Central memory CD8-positive, alpha-beta T cell (primary cell): Measurements from ENCODE around the gene PEX7.
"Not testable (repeated sequence)": the region's sequence is repeated elsewhere in the genome, so short reads cannot be mapped to it uniquely, and the experiment has no call there.

Source experiments
- ATAC-seq: fragments of 150-1000 bp; cut with Tn5 transposase; replicated peaks from 2 replicates; pipeline ENCODE4 v1.10.0; 2022; ENCODE audit warnings: mild to moderate bottlenecking, moderate FRiP score, moderate number of reproducible peaks; ENCODE audit not compliant: poor library complexity, severe bottlenecking; ENCODE audit errors: extremely low read depth
- DNase-seq, 2 donors: peaks; one replicate each; pipeline ENCODE4 v3.0.0; 2021; ENCODE audit warnings: low spot score in 2 of 2
- H3K27ac Mint-ChIP-seq: one replicate; pipeline ENCODE4 v1.8.0; 2022; ENCODE audit warnings: low read depth, mild to moderate bottlenecking, moderate library complexity, mixed read lengths
- H3K27me3 Mint-ChIP-seq: one replicate; pipeline ENCODE4 v1.8.0; 2022; ENCODE audit warnings: mixed read lengths
- H3K36me3 Mint-ChIP-seq: one replicate; pipeline ENCODE4 v1.8.0; 2022; ENCODE audit warnings: mild to moderate bottlenecking, moderate library complexity, mixed read lengths; ENCODE audit not compliant: insufficient read depth
- H3K4me1 Mint-ChIP-seq: one replicate; pipeline ENCODE4 v1.8.0; 2022; ENCODE audit warnings: mixed read lengths
- H3K4me3 Mint-ChIP-seq: one replicate; pipeline ENCODE4 v1.8.0; 2022; ENCODE audit warnings: mild to moderate bottlenecking, moderate library complexity, mixed read lengths
- H3K9me3 Mint-ChIP-seq: one replicate; pipeline ENCODE4 v1.8.0; 2022; ENCODE audit warnings: mixed read lengths

The PEX7 gene

GRCh38 chr6:136783495-136784270 is 38.7 kb upstream of the PEX7 start:
- ATAC-seq (peak; percentile 40), DNase-seq (no peak)
- H3K27me3 Mint-ChIP-seq, result no peaks in the 10 kb centered on the region
- H3K36me3 Mint-ChIP-seq, result peaks cover 15% of the 10 kb centered on the region
- peaks cover 57% of the 10 kb centered on the region for H3K4me1 Mint-ChIP-seq
- H3K4me3 Mint-ChIP-seq, result peak overlapping the region; percentile 67
- no peak overlapping the region for H3K27ac Mint-ChIP-seq
- no peaks in the 10 kb centered on the region for H3K9me3 Mint-ChIP-seq

- H3K4me1 Mint-ChIP-seq, result peaks cover 59% of the 10 kb centered on the region
- H3K27me3 Mint-ChIP-seq, result no peaks in the 10 kb centered on the region
- H3K4me3 Mint-ChIP-seq, result peak overlapping the region; percentile 67
- DNase-seq (no peak), ATAC-seq (no peak)
- peaks cover 15% of the 10 kb centered on the region for H3K36me3 Mint-ChIP-seq
- no peaks in the 10 kb centered on the region for H3K9me3 Mint-ChIP-seq
- peak overlapping the region; percentile 84 for H3K27ac Mint-ChIP-seq
These were observed 38.1 kb upstream of the PEX7 start for GRCh38 chr6:136784271-136784664.

GRCh38 chr6:136784910-136785746 is 37.3 kb upstream of the PEX7 start:
- DNase-seq, result no peak

GRCh38 chr6:136786658-136787057 is 35.7 kb upstream of the PEX7 start:
- Mint-ChIP-seq H3K9me3 (no peaks in the 10 kb centered on the region), H3K4me3 (peak overlapping the region; percentile 68), H3K27me3 (no peaks in the 10 kb centered on the region), H3K36me3 (peaks cover 17% of the 10 kb centered on the region), H3K4me1 (peaks cover 77% of the 10 kb centered on the region), H3K27ac (no peak overlapping the region)
- no peak for DNase-seq
- ATAC-seq, result no peak

More at GRCh38 chr6:136784910-136785746, 37.3 kb upstream of the PEX7 start:
- Mint-ChIP-seq H3K9me3 (no peaks in the 10 kb centered on the region), H3K27me3 (no peaks in the 10 kb centered on the region), H3K36me3 (peaks cover 15% of the 10 kb centered on the region), H3K4me3 (peak overlapping the region; percentile 67), H3K4me1 (peaks cover 63% of the 10 kb centered on the region), H3K27ac (peak overlapping the region; percentile 84)
- peak; percentile 33 for ATAC-seq

GRCh38 chr6:136787726-136788068 is 34.7 kb upstream of the PEX7 start:
- Mint-ChIP-seq H3K4me3 (peak overlapping the region; percentile 68), H3K27me3 (no peaks in the 10 kb centered on the region)

GRCh38 chr6:136788069-136788902 is 34.1 kb upstream of the PEX7 start:
- Mint-ChIP-seq H3K36me3 (peaks cover 22% of the 10 kb centered on the region), H3K27me3 (no peaks in the 10 kb centered on the region), H3K9me3 (no peaks in the 10 kb centered on the region), H3K4me3 (peak overlapping the region; percentile 68), H3K27ac (peak overlapping the region; percentile 87), H3K4me1 (peaks cover 72% of the 10 kb centered on the region)
- DNase-seq (no peak), ATAC-seq (no peak)

More at GRCh38 chr6:136787726-136788068, 34.7 kb upstream of the PEX7 start:
- Mint-ChIP-seq H3K9me3 (no peaks in the 10 kb centered on the region), H3K4me1 (peaks cover 72% of the 10 kb centered on the region), H3K27ac (peak overlapping the region; percentile 87), H3K36me3 (peaks cover 19% of the 10 kb centered on the region)
- DNase-seq (no peak), ATAC-seq (no peak)

GRCh38 chr6:136789440-136789839 is 33.0 kb upstream of the PEX7 start:
- not testable (repeated sequence) for DNase-seq, H3K9me3 Mint-ChIP-seq, ATAC-seq, H3K27me3 Mint-ChIP-seq
- Mint-ChIP-seq H3K36me3 (peaks cover 16% of the 10 kb centered on the region), H3K27ac (peak overlapping the region; percentile 87), H3K4me1 (peaks cover 63% of the 10 kb centered on the region), H3K4me3 (peak overlapping the region; percentile 68)

GRCh38 chr6:136790411-136791295 is 31.7 kb upstream of the PEX7 start:
- H3K4me1 Mint-ChIP-seq, result peaks cover 51% of the 10 kb centered on the region
- no peak for DNase-seq
- no peaks in the 10 kb centered on the region for H3K9me3 Mint-ChIP-seq

GRCh38 chr6:136791296-136792094 is 30.9 kb upstream of the PEX7 start:
- no peaks in the 10 kb centered on the region for H3K27me3 Mint-ChIP-seq
- H3K36me3 Mint-ChIP-seq, result peaks cover 13% of the 10 kb centered on the region
- no peaks in the 10 kb centered on the region for H3K9me3 Mint-ChIP-seq
- ATAC-seq (peak; percentile 3), DNase-seq (peak in 1 of 2 donors; percentile 44)
- peak overlapping the region; percentile 93 for H3K27ac Mint-ChIP-seq
- peaks cover 48% of the 10 kb centered on the region for H3K4me1 Mint-ChIP-seq
- peak overlapping the region; percentile 99 for H3K4me3 Mint-ChIP-seq

More at GRCh38 chr6:136790411-136791295, 31.7 kb upstream of the PEX7 start:
- peaks cover 14% of the 10 kb centered on the region for H3K36me3 Mint-ChIP-seq
- peak overlapping the region; percentile 99 for H3K4me3 Mint-ChIP-seq
- H3K27me3 Mint-ChIP-seq, result no peaks in the 10 kb centered on the region
- no peak for ATAC-seq
- H3K27ac Mint-ChIP-seq, result peak overlapping the region; percentile 93

- no peak for ATAC-seq
- H3K4me1 Mint-ChIP-seq, result peaks cover 46% of the 10 kb centered on the region
- peak overlapping the region; percentile 99 for H3K4me3 Mint-ChIP-seq
- no peaks in the 10 kb centered on the region for H3K27me3 Mint-ChIP-seq
- peaks cover 13% of the 10 kb centered on the region for H3K36me3 Mint-ChIP-seq
- no peak for DNase-seq
- no peaks in the 10 kb centered on the region for H3K9me3 Mint-ChIP-seq
- H3K27ac Mint-ChIP-seq, result peak overlapping the region; percentile 93
These were observed 30.3 kb upstream of the PEX7 start for GRCh38 chr6:136792095-136792409.
